HepG2 (cell line): ENCODE results near the gene IHH. TPM values are rescaled to one million over a fixed set of nuclear protein-coding genes. Genes with fewer than 3 reads are reported as not detected.

Experiments used
- DZIP1 ChIP-seq: sonication (generic); formaldehyde crosslinking; IDR thresholded peaks from 2 replicates; pipeline ENCODE4 v1.5.0; 2020; ENCODE audit warnings: mild to moderate bottlenecking, missing genetic modification reagents
- PHF5A ChIP-seq: IDR thresholded peaks from one replicate; pipeline ENCODE4 v1.6.1; 2018; ENCODE audit warnings: low read depth, missing genetic modification reagents; ENCODE audit not compliant: unreplicated experiment
- SIN3A ChIP-seq: IDR thresholded peaks from 2 replicates; pipeline ENCODE4 v1.6.1; 2011; ENCODE audit warnings: low read depth, mild to moderate bottlenecking, control low read depth, low read length, borderline replicate concordance
- TFDP1 ChIP-seq: IDR thresholded peaks from 2 replicates; pipeline ENCODE4 v1.6.1; 2016; ENCODE audit warnings: missing compliant biosample characterization, missing genetic modification reagents, borderline replicate concordance
- TFDP2 ChIP-seq: sonication (generic); formaldehyde crosslinking; IDR thresholded peaks from 2 replicates; pipeline ENCODE4 v1.4.0; 2020; ENCODE audit warnings: missing genetic modification reagents
- TMF1 ChIP-seq: sonication (generic); formaldehyde crosslinking; IDR thresholded peaks from 2 replicates; pipeline ENCODE4 v1.8.1; 2022; ENCODE audit warnings: low read depth, missing genetic modification reagents
- YY1 ChIP-seq: IDR thresholded peaks from 2 replicates; pipeline ENCODE4 v1.6.1; 2011; ENCODE audit warnings: low read length, low read depth, moderate library complexity, mild to moderate bottlenecking; ENCODE audit not compliant: insufficient read depth, insufficient replicate concordance
- ZFP37 ChIP-seq: sonication (generic); formaldehyde crosslinking; IDR thresholded peaks from 2 replicates; pipeline ENCODE4 v1.4.0; 2020; ENCODE audit warnings: missing genetic modification reagents, borderline replicate concordance
- ZHX1 ChIP-seq: sonication (generic); formaldehyde crosslinking; IDR thresholded peaks from 2 replicates; pipeline ENCODE4 v1.8.1; 2022; ENCODE audit warnings: low read depth, mild to moderate bottlenecking, missing genetic modification reagents
- ZMYM4 ChIP-seq: sonication (generic); formaldehyde crosslinking; IDR thresholded peaks from 2 replicates; pipeline ENCODE4 v1.8.1; 2023; ENCODE audit warnings: mild to moderate bottlenecking, missing genetic modification reagents
- ZNF530 ChIP-seq: sonication (generic); formaldehyde crosslinking; IDR thresholded peaks from 2 replicates; pipeline ENCODE4 v1.5.0; 2020; ENCODE audit warnings: low read depth, mild to moderate bottlenecking, missing genetic modification reagents
- ZNF660 ChIP-seq: sonication (generic); formaldehyde crosslinking; IDR thresholded peaks from 2 replicates; pipeline ENCODE4 v1.5.1; 2020; ENCODE audit warnings: mild to moderate bottlenecking, low read depth, missing genetic modification reagents, borderline replicate concordance
- ZNF704 ChIP-seq: sonication (generic); formaldehyde crosslinking; IDR thresholded peaks from 2 replicates; pipeline ENCODE4 v1.8.1; 2023; ENCODE audit warnings: mild to moderate bottlenecking, inconsistent platforms, moderate library complexity, missing genetic modification reagents, borderline replicate concordance
- ZNF850 ChIP-seq: sonication (generic); formaldehyde crosslinking; conservative IDR thresholded peaks from 2 replicates; pipeline ENCODE4 v1.9.0; 2021; ENCODE audit warnings: mild to moderate bottlenecking, missing genetic modification reagents
- ZXDC ChIP-seq: sonication (generic); formaldehyde crosslinking; IDR thresholded peaks from 2 replicates; pipeline ENCODE4 v1.5.0; 2020; ENCODE audit warnings: mild to moderate bottlenecking, missing genetic modification reagents
- polyA plus RNA-seq, 8 experiments: library from polyadenylated mRNA; depleted of rRNA in 3 of 8; stranded (reverse) in 7 of 8; unstranded in 1 of 8; fragments of >200 nt; fragmentation: Illumina TruSeq in 4 of 8; extraction: Trizol in 4 of 8; gene quantifications; 2 replicates each; pipeline versions ENCODE4 v1.2.1 to v1.2.3, GENCODE V29; 2011 to 2016; ENCODE audit warnings: low read depth in 4 of 8, missing spikeins in 1 of 8, mixed read lengths in 1 of 8; ENCODE audit not compliant: insufficient read depth in 1 of 8
- total RNA-seq, 5 experiments: library from RNA; depleted of rRNA; stranded (reverse); fragments of >200 nt; fragmentation: Illumina TruSeq; extraction: Trizol; gene quantifications; 2 replicates each; pipeline ENCODE4 v1.2.3, GENCODE V29; 2016; ENCODE audit warnings: low read depth in 1 of 5

The IHH gene
- total and polyA plus RNA-seq, 2 of the 13 experiments (the other 11 are each of a cell fraction or from before 2014, with no cell fraction given) = 0.42 TPM; not detected in 1

- no peak; the same call in 1 of the 2 replicates for TF ChIP-seq DZIP1 (CRISPR knock-in tag)
- no peak for TF ChIP-seq ZNF530 (CRISPR knock-in tag)
- peak; percentile 62 for TF ChIP-seq TFDP2 (CRISPR knock-in tag)
- 0 out of 2 replicates have a peak, but pooled peaks have one; percentile 54 for TF ChIP-seq ZNF850 (CRISPR knock-in tag)
- TF ChIP-seq ZXDC (CRISPR knock-in tag) = no peak
- TF ChIP-seq ZFP37 (CRISPR knock-in tag) = no peak
- peak; percentile 76 for TF ChIP-seq YY1
- TF ChIP-seq TMF1 = peak; percentile 64; the same call in 1 of the 2 replicates
- TF ChIP-seq SIN3A = no peak
- TF ChIP-seq ZMYM4 (CRISPR knock-in tag) = no peak
- no peak for TF ChIP-seq TFDP1 (CRISPR knock-in tag)
- TF ChIP-seq ZNF660 (CRISPR knock-in tag) = no peak
- TF ChIP-seq ZHX1 (CRISPR knock-in tag) = no peak
- TF ChIP-seq PHF5A (CRISPR knock-in tag) = no peak
- TF ChIP-seq ZNF704 (CRISPR knock-in tag) = no peak; the same call in 1 of the 2 replicates
Measured at GRCh38 chr2:219057709-219058540, 2.8 kb downstream of the IHH start (continued).
